Stimulated activated CD4-positive, alpha-beta T cell treated with anti-CD3 and anti-CD28 coated beads, Interleukin-1b, Interleukin-23, amount 100 ng/mL, for 1 hour (primary cell): Measurements from ENCODE around the gene ATP7A.

Experiments
- DNase-seq, 2 donors: peaks; one replicate each; pipeline ENCODE4 v3.0.0-alpha.2; 2020; ENCODE audit warnings: low read depth in 2 of 2

Gene ATP7A

GRCh38 chrX:77945910-77946545, 35.5 kb downstream of the ATP7A start:
- DNase-seq: no peak

- no peak for DNase-seq
Measured at GRCh38 chrX:77946571-77946970, 36.1 kb downstream of the ATP7A start.

- DNase-seq: no peak
Measured at GRCh38 chrX:77949840-77950239, 39.3 kb downstream of the ATP7A start.

GRCh38 chrX:77952173-77952572, 41.7 kb downstream of the ATP7A start:
- no peak for DNase-seq

- no peak for DNase-seq
Measured at GRCh38 chrX:77953302-77953701, 42.8 kb downstream of the ATP7A start.

GRCh38 chrX:77953708-77954107, 43.2 kb downstream of the ATP7A start:
- DNase-seq: no peak

GRCh38 chrX:77960567-77960966, 50.1 kb downstream of the ATP7A start:
- no peak for DNase-seq

- DNase-seq: no peak
Measured at GRCh38 chrX:77961063-77961462, 50.6 kb downstream of the ATP7A start.

GRCh38 chrX:77962068-77962902, 51.8 kb downstream of the ATP7A start:
- no peak for DNase-seq

GRCh38 chrX:77966361-77966760, 55.9 kb downstream of the ATP7A start:
- no peak for DNase-seq

- DNase-seq: no peak
Measured at GRCh38 chrX:77967631-77968030, 57.1 kb downstream of the ATP7A start.

GRCh38 chrX:77969538-77969937, 59.0 kb downstream of the ATP7A start, which contains the start of gene PGAM4:
Gene PGAM4 (minus strand): TSS chrX:77969638. CDS start chrX:77969638, 0 bp downstream.
- DNase-seq: no peak

GRCh38 chrX:77975755-77976154, 65.3 kb downstream of the ATP7A start:
- no peak for DNase-seq

- no peak for DNase-seq
Measured at GRCh38 chrX:77977095-77977494, 66.6 kb downstream of the ATP7A start.

- DNase-seq: no peak
Measured at GRCh38 chrX:77977518-77977917, 67.0 kb downstream of the ATP7A start.

GRCh38 chrX:77979870-77980269, 69.4 kb downstream of the ATP7A start:
- DNase-seq: no peak

- DNase-seq: no peak
Measured at GRCh38 chrX:78011846-78012245, 101.4 kb downstream of the ATP7A start.

GRCh38 chrX:78019586-78020483, 109.3 kb downstream of the ATP7A start:
- no peak for DNase-seq

- no peak for DNase-seq
Measured at GRCh38 chrX:78024349-78025059, 114.0 kb downstream of the ATP7A start.

GRCh38 chrX:78027798-78028197, 117.3 kb downstream of the ATP7A start:
- no peak for DNase-seq

GRCh38 chrX:78029663-78030062, 119.2 kb downstream of the ATP7A start:
- DNase-seq: no peak

- no peak for DNase-seq
Measured at GRCh38 chrX:78035061-78035460, 124.6 kb downstream of the ATP7A start.
